HepG2 (cell line): Measurements from ENCODE around the gene ANKDD1A. TPM values are rescaled to one million over a fixed set of nuclear protein-coding genes. Genes with fewer than 3 reads are reported as not detected.

ENCODE experiments used
- ATAC-seq: fragments of 200-7000 bp; cut with Tn5 transposase; 3 replicates; pipeline ENCODE4 v1.9.1; 2020; ENCODE audit warnings: mild to moderate bottlenecking, moderate library complexity
- BruUV-seq: library from RNA; stranded (reverse); fragments of 400-500 nt; replicated peaks from 2 replicates; lab custom pipeline; 2021; lab: Mats Ljungman, UMichigan
- CTCF ChIA-PET: fragments of 300-600 bp; formaldehyde crosslinking; extraction: SDS; loops from one replicate; lab custom pipeline; 2021; ENCODE audit warnings: low total read pairs, inconsistent platforms, low intra/inter-chr PET ratio; lab: Yijun Ruan, JAX
- POLR2A ChIA-PET: fragments of 350-600 bp; sonication (Branson Sonifier 250); formaldehyde crosslinking; loops from one replicate; lab custom pipeline; 2020; ENCODE audit warnings: antibody characterized with exemption, inconsistent platforms; lab: Yijun Ruan, JAX
- DNase-seq: peaks from one replicate; pipeline ENCODE4 v3.0.0-alpha.2; 2015; ENCODE audit warnings: low spot score
- FAIRE-seq: peaks from 3 replicates; lab custom pipeline; 2011; peaks lifted over from hg19 to GRCh38; lab: Jason Lieb, UNC
- H2AFZ ChIP-seq: one replicate; pipeline ENCODE4 v1.6.1; 2011; ENCODE audit warnings: low read length, inconsistent platforms
- H3K27ac ChIP-seq: fragments of 300-600 bp; 3 replicates; pipeline ENCODE4 v1.8.0; 2011; ENCODE audit warnings: mixed run types, mild to moderate bottlenecking, mixed read lengths, low read length, inconsistent platforms; ENCODE audit not compliant: insufficient read depth; ENCODE audit errors: extremely low read length
- H3K27me3 ChIP-seq, 2 experiments: fragments of 200-600 bp in 1 of 2; 2 replicates in 1 of 2; 3 replicates in 1 of 2; pipeline versions ENCODE4 v1.6.0 to v1.8.0; 2011; ENCODE audit warnings: low read length in 2 of 2, mild to moderate bottlenecking in 2 of 2, moderate library complexity in 2 of 2, inconsistent platforms in 1 of 2; ENCODE audit not compliant: insufficient read depth in 2 of 2, control insufficient read depth in 1 of 2
- H3K36me3 ChIP-seq, 2 experiments: fragments of 200-600 bp in 1 of 2; replicated peaks in 1 of 2; 2 replicates in 1 of 2; 3 replicates in 1 of 2; pipeline versions ENCODE4 v1.5.1 to v1.8.0; 2011; ENCODE audit warnings: low read length in 2 of 2, inconsistent platforms in 1 of 2; ENCODE audit not compliant: insufficient read depth in 2 of 2, control insufficient read depth in 1 of 2
- H3K4me1 ChIP-seq: 2 replicates; pipeline ENCODE4 v1.5.1; 2012; ENCODE audit warnings: low read length, inconsistent platforms; ENCODE audit not compliant: insufficient read depth
- H3K4me2 ChIP-seq: 2 replicates; pipeline ENCODE4 v1.6.0; 2011; ENCODE audit warnings: low read depth, low read length, inconsistent platforms
- H3K4me3 ChIP-seq, 3 experiments: fragments of 200-600 bp in 1 of 3; sonication (generic), shearing (Covaris generic) in 1 of 3; replicated peaks in 1 of 3; 2 replicates each; pipeline ENCODE4 v1.5.1; 2011 to 2016; ENCODE audit warnings: low read length in 3 of 3, inconsistent platforms in 2 of 3, low read depth in 2 of 3, mild to moderate bottlenecking in 2 of 3, control low read depth in 1 of 3, mixed read lengths in 1 of 3; ENCODE audit not compliant: insufficient read depth in 1 of 3
- H3K79me2 ChIP-seq: one replicate; pipeline ENCODE4 v1.6.1; 2011; ENCODE audit warnings: low read length, inconsistent platforms; ENCODE audit not compliant: insufficient read depth
- H3K9ac ChIP-seq: 2 replicates; pipeline ENCODE4 v1.6.0; 2011; ENCODE audit warnings: mild to moderate bottlenecking, low read depth, low read length, inconsistent platforms; ENCODE audit not compliant: insufficient read depth
- H3K9me3 ChIP-seq: 2 replicates; pipeline ENCODE4 v1.5.1; 2012; ENCODE audit warnings: mild to moderate bottlenecking, low read length
- H4K20me1 ChIP-seq: 2 replicates; pipeline ENCODE4 v1.6.0; 2011; ENCODE audit warnings: inconsistent platforms, mild to moderate bottlenecking, low read length, moderate library complexity; ENCODE audit not compliant: insufficient read depth
- NCOA1 ChIP-seq: sonication (generic); formaldehyde crosslinking; IDR thresholded peaks from 2 replicates; pipeline ENCODE4 v1.9.0; 2021; ENCODE audit warnings: missing genetic modification reagents
- SCMH1 ChIP-seq: sonication (generic); formaldehyde crosslinking; IDR thresholded peaks from 2 replicates; pipeline ENCODE4 v1.9.0; 2021; ENCODE audit warnings: missing genetic modification reagents, mild to moderate bottlenecking, borderline replicate concordance
- SNRNP70 ChIP-seq: fragments of 200-400 bp; formaldehyde crosslinking; IDR thresholded peaks from 2 replicates; pipeline ENCODE4 v1.6.1; 2017; ENCODE audit warnings: mild to moderate bottlenecking, low read depth, low read length, moderate library complexity
- TBX2 ChIP-seq: sonication (generic); formaldehyde crosslinking; IDR thresholded peaks from 2 replicates; pipeline ENCODE4 v1.5.0; 2020; ENCODE audit warnings: missing genetic modification reagents, mild to moderate bottlenecking, borderline replicate concordance
- ZNF251 ChIP-seq: sonication (generic); formaldehyde crosslinking; IDR thresholded peaks from 2 replicates; pipeline ENCODE4 v1.9.0; 2021; ENCODE audit warnings: mild to moderate bottlenecking, missing genetic modification reagents
- WGBS: methylation state at CpG from one replicate; pipeline ENCODE4 v1.1.6; 2017; ENCODE audit warnings: low lambda C conversion rate; 5-methylcytosine and 5-hydroxymethylcytosine counted together
- in situ Hi-C: cut with HindIII; loops from 2 replicates; pipeline ENCODE4 v1.10.0; 2017; ENCODE audit warnings: low pct_unique_long_range_greater_than_20kb; ENCODE audit not compliant: extremely low pct_ligation_motif_present
- intact Hi-C: fragments of 100-400 bp; cut with micrococcal nuclease; formaldehyde crosslinking; loops from one replicate; pipeline ENCODE4 v1.10.0; 2022; ENCODE audit not compliant: unreplicated experiment
- polyA plus RNA-seq, 8 experiments: library from polyadenylated mRNA; depleted of rRNA in 3 of 8; stranded (reverse) in 7 of 8; unstranded in 1 of 8; fragments of >200 nt; fragmentation: Illumina TruSeq in 4 of 8; extraction: Trizol in 4 of 8; gene quantifications; 2 replicates each; pipeline versions ENCODE4 v1.2.1 to v1.2.3, GENCODE V29; 2011 to 2016; ENCODE audit warnings: low read depth in 4 of 8, missing spikeins in 1 of 8, mixed read lengths in 1 of 8; ENCODE audit not compliant: insufficient read depth in 1 of 8
- total RNA-seq, 5 experiments: library from RNA; depleted of rRNA; stranded (reverse); fragments of >200 nt; fragmentation: Illumina TruSeq; extraction: Trizol; gene quantifications; 2 replicates each; pipeline ENCODE4 v1.2.3, GENCODE V29; 2016; ENCODE audit warnings: low read depth in 1 of 5
- TF ChIP-seq, protein P1 (sequence below): sonication (generic); formaldehyde crosslinking; IDR thresholded peaks from 2 replicates; pipeline ENCODE4 v1.4.0; 2020; ENCODE audit warnings: mild to moderate bottlenecking, missing genetic modification reagents
- TF ChIP-seq, protein P2 (sequence below): sonication (generic); formaldehyde crosslinking; conservative IDR thresholded peaks from 2 replicates; pipeline ENCODE4 v1.4.0; 2020; ENCODE audit warnings: missing genetic modification reagents

ANKDD1A gene
- total and polyA plus RNA-seq, 2 of the 13 experiments (the other 11 are each of a cell fraction or from before 2014, with no cell fraction given): 0.11 to 0.48 TPM

DNA sequence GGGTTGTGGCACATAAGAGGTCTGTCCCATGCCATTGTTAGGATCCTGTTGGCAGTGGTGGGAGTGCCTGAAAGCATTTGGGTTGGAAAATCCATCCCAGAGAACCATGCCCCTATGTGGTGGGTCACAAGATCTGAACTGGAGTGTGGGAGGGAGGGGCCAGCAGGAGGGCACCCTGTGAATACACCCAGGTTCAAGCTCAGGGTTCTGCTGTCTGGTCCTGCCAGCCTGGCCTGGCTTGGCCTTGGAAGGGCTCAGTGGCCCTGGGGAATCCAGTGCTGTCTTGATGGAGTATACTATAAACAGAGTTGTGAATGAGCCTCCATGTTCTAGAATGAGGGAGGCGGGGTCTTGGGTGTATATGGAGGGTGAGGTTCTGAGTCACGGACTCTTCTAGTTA is 11.8 kb downstream of the ANKDD1A start:
- Histone ChIP-seq H3K27me3 (peaks cover 2 to 29% of the 10 kb centered on the region in 2 experiments; a peak in 4 of 5 replicates), H3K27ac (no peak overlapping the region), H3K36me3 (no peaks in the 10 kb centered on the region), H3K9ac (no peak overlapping the region), H4K20me1 (no peaks in the 10 kb centered on the region), H2AFZ (no peak overlapping the region), H3K4me2 (no peak overlapping the region), H3K9me3 (no peaks in the 10 kb centered on the region), H3K4me1 (no peaks in the 10 kb centered on the region), H3K4me3 (no peak overlapping the region), H3K79me2 (no peaks in the 10 kb centered on the region)
- in situ Hi-C loops (no loop called here), intact Hi-C loops (no loop called here)
- CTCF ChIA-PET: no interaction called here
- FAIRE-seq (no peak), ATAC-seq (no peak), DNase-seq (no peak)
- BruUV-seq: no TSS peak
- POLR2A ChIA-PET: no interaction called here
- TF ChIP-seq SCMH1 (CRISPR knock-in tag): no peak
- 5% methylated on average over 2 of the region's 2 CpGs for WGBS

DNA sequence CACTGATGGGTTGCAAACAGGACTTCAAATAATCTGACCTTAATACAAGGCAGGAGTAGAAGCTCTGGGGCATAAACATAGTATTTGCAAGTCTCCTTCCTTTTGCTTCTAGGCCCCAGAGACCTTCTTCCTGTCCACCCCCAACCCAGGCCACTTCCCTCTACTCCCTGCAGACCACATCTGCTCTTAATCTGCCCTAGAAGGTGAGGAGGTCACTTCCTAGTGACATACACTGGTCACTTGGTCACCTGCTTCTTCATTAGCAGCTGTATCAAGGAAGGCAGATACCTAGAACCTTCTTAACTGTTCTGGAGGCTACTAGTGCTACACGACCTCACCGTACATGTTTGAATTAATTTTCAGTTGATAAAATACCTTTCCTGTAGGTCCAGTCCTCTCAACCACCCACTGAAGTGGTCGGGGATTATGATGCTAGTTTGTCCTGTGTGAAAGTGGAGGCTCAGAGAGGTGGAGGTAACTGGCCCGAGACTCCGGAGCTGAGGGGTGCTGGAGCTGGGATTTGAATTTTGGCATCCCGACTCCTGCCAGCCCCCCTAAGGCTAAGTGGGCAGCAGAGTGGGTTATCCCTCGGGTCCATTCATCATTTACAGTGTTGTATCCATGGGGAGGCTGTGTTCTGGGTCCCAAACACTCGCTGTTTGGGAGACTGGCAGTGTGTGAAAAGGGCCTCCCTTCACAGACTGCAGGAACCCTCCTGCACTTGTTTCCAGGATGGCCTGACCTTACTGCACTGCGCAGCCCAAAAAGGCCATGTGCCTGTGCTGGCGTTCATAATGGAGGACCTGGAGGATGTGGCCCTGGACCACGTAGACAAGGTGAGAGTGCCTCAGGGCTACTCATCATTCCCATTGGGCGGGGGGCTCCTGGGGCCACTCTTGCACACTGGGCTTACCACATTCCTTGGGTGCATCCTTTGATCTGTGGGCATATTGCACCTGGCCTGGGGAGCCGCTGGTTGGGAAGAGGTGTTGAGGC is 13.9 kb downstream of the ANKDD1A start:
- TF ChIP-seq, protein P1, sequence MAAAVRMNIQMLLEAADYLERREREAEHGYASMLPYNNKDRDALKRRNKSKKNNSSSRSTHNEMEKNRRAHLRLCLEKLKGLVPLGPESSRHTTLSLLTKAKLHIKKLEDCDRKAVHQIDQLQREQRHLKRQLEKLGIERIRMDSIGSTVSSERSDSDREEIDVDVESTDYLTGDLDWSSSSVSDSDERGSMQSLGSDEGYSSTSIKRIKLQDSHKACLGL (CRISPR knock-in tag): no peak
- TF ChIP-seq SNRNP70 (no peak), NCOA1 (CRISPR knock-in tag) (no peak), ZNF251 (CRISPR knock-in tag) (no peak), TBX2 (CRISPR knock-in tag) (no peak)
- TF ChIP-seq, protein P2, sequence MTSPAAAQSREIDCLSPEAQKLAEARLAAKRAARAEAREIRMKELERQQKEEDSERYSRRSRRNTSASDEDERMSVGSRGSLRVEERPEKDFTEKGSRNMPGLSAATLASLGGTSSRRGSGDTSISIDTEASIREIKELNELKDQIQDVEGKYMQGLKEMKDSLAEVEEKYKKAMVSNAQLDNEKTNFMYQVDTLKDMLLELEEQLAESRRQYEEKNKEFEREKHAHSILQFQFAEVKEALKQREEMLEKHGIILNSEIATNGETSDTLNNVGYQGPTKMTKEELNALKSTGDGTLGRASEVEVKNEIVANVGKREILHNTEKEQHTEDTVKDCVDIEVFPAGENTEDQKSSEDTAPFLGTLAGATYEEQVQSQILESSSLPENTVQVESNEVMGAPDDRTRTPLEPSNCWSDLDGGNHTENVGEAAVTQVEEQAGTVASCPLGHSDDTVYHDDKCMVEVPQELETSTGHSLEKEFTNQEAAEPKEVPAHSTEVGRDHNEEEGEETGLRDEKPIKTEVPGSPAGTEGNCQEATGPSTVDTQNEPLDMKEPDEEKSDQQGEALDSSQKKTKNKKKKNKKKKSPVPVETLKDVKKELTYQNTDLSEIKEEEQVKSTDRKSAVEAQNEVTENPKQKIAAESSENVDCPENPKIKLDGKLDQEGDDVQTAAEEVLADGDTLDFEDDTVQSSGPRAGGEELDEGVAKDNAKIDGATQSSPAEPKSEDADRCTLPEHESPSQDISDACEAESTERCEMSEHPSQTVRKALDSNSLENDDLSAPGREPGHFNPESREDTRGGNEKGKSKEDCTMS (CRISPR knock-in tag): no peak
- no peak for ATAC-seq
- BruUV-seq: no TSS peak

More for the DNA sequence above, 13.9 kb downstream of the ANKDD1A start:
- Histone ChIP-seq H2AFZ (no peak overlapping the region), H4K20me1 (no peaks in the 10 kb centered on the region), H3K4me2 (no peak overlapping the region), H3K36me3 (no peaks in the 10 kb centered on the region), H3K9me3 (no peaks in the 10 kb centered on the region), H3K79me2 (no peaks in the 10 kb centered on the region), H3K4me3 (no peak overlapping the region), H3K27ac (no peak overlapping the region), H3K9ac (no peak overlapping the region), H3K27me3 (peaks cover 1 to 28% of the 10 kb centered on the region in 2 experiments; a peak in 3 of 5 replicates), H3K4me1 (peaks cover 3% of the 10 kb centered on the region)
- no peak for FAIRE-seq
- intact Hi-C loops: no loop called here
- in situ Hi-C loops: no loop called here
- no peak for DNase-seq
- WGBS: 26% methylated on average over 12 of the region's 13 CpGs
- CTCF ChIA-PET: no interaction called here
- POLR2A ChIA-PET: no interaction called here
